Transverse colon (tissue), 4 donors: ENCODE data around the gene SLC6A18. TPM values are rescaled to one million over a fixed set of nuclear protein-coding genes. Genes with fewer than 3 reads are reported as not detected.
"Not testable (repeated sequence)": the region's sequence is repeated elsewhere in the genome, so short reads cannot be mapped to it uniquely, and the experiment has no call there.

ENCODE experiments used
- DNase-seq: peaks from one replicate; pipeline ENCODE4 v3.0.0-alpha.2; 2019
- H3K27ac ChIP-seq, 4 donors: fragments of 200-600 bp; sonication (generic); 2 replicates each; pipeline ENCODE4 v1.5.1; 2016 to 2018; ENCODE audit warnings: inconsistent platforms in 4 of 4
- H3K27me3 ChIP-seq: fragments of 200-600 bp; sonication (generic); 2 replicates; pipeline ENCODE4 v1.5.1; 2017; ENCODE audit warnings: inconsistent platforms
- H3K36me3 ChIP-seq, 4 donors: fragments of 200-600 bp; sonication (generic); 2 replicates each; pipeline ENCODE4 v1.5.1; 2017 to 2019; ENCODE audit warnings: inconsistent platforms in 4 of 4
- H3K4me1 ChIP-seq, 4 donors: fragments of 200-600 bp; sonication (generic); 2 replicates each; pipeline ENCODE4 v1.5.1; 2017 to 2020; ENCODE audit warnings: inconsistent platforms in 4 of 4
- H3K4me3 ChIP-seq, 4 donors: fragments of 200-600 bp; sonication (generic); 1 replicate in 1 of 4; 2 replicates in 3 of 4; pipeline versions ENCODE4 v1.5.1 to v1.6.1; 2017 to 2019; ENCODE audit warnings: inconsistent platforms in 4 of 4
- H3K9me3 ChIP-seq, 2 donors: fragments of 200-600 bp; sonication (generic); 2 replicates each; pipeline ENCODE4 v1.5.1; 2017 to 2019; ENCODE audit warnings: inconsistent platforms in 2 of 2
- CTCF ChIP-seq, 5 experiments: fragments of 200-600 bp in 3 of 5; fragments of 450-650 bp in 2 of 5; sonication (generic) in 3 of 5; IDR thresholded peaks; 1 replicate in 2 of 5; 2 replicates in 3 of 5; pipeline ENCODE4 v1.5.1; 2016 to 2017; ENCODE audit warnings: antibody characterized with exemption in 5 of 5, inconsistent platforms in 3 of 5, mild to moderate bottlenecking in 2 of 5, moderate library complexity in 1 of 5
- EP300 ChIP-seq: sonication (generic); formaldehyde crosslinking; IDR thresholded peaks from one replicate; pipeline ENCODE4 v1.6.1; 2017; ENCODE audit warnings: antibody characterized with exemption, low read depth
- POLR2A ChIP-seq: fragments of 450-650 bp; IDR thresholded peaks from one replicate; pipeline ENCODE4 v1.6.1; 2016; ENCODE audit warnings: antibody characterized with exemption, mild to moderate bottlenecking, moderate library complexity
- POLR2AphosphoS5 ChIP-seq, 3 donors: sonication (generic); formaldehyde crosslinking; IDR thresholded peaks; one replicate each; pipeline ENCODE4 v1.6.1; 2016; ENCODE audit warnings: antibody characterized with exemption in 3 of 3
- WGBS, 2 donors: methylation state at CpG; one replicate each; pipeline ENCODE4 v1.1.5; 2018; ENCODE audit warnings: low coverage in 1 of 2; 5-methylcytosine and 5-hydroxymethylcytosine counted together
- in situ Hi-C, 4 donors: fragments of 200-750 bp; cut with MboI; loops; one replicate each; pipeline versions ENCODE4 v1.15.0 to v1.15.1; 2017; ENCODE audit warnings: low sequenced_read_pairs in 3 of 4, low pct_ligation_motif_present in 1 of 4, low pct_unique_long_range_greater_than_20kb in 1 of 4
- intact Hi-C: fragments of 100-400 bp; cut with DNase I; formaldehyde crosslinking; loops from one replicate; pipeline ENCODE4 v1.15.1; 2023; ENCODE audit warnings: low total_unique reads
- total RNA-seq, 4 donors: library from RNA; depleted of rRNA; stranded (reverse); fragments of >200 nt; gene quantifications; one replicate each; pipeline ENCODE4 v1.1.0, GENCODE V29; 2016

SLC6A18 gene
- total RNA-seq, 4 donors from 2014 or later: not detected

GRCh38 chr5:1265461-1266455 lies 40.6 kb downstream of the SLC6A18 start:
- WGBS, 2 donors: 80 to 92% methylated on average over 3 to 39 of the region's 40 CpGs
- no peak for TF ChIP-seq POLR2AphosphoS5 (IDR thresholded peaks at IDR 0.05)
- no peak for TF ChIP-seq POLR2A
- no peak for TF ChIP-seq CTCF (IDR thresholded peaks at IDR 0.05)
- no peak for TF ChIP-seq EP300
- Histone ChIP-seq H3K36me3 (no peaks in the 10 kb centered on the region), H3K27me3 (no peaks in the 10 kb centered on the region), H3K4me1 (no peaks in the 10 kb centered on the region), H3K9me3 (no peaks in the 10 kb centered on the region), H3K4me3 (no peak overlapping the region), H3K27ac (no peak overlapping the region)
- no peak for DNase-seq
- intact Hi-C loops: no loop called here
- in situ Hi-C loops: no loop called here

- 82 to 93% methylated on average over 3 to 9 of the region's 9 CpGs for WGBS, 2 donors
- DNase-seq: no peak
- in situ Hi-C loops: no loop called here
Observed at GRCh38 chr5:1266791-1267190, 41.6 kb downstream of the SLC6A18 start.

GRCh38 chr5:1267464-1267863 lies 42.3 kb downstream of the SLC6A18 start:
- H3K27ac ChIP-seq, H3K36me3 ChIP-seq, H3K9me3 ChIP-seq, H3K27me3 ChIP-seq, intact Hi-C loops, H3K4me1 ChIP-seq, DNase-seq, H3K4me3 ChIP-seq, in situ Hi-C loops: not testable (repeated sequence)
- WGBS, 2 donors: 95 to 99% methylated on average over 3 to 5 of the region's 5 CpGs

More at GRCh38 chr5:1266791-1267190, 41.6 kb downstream of the SLC6A18 start:
- Histone ChIP-seq H3K27ac (no peak overlapping the region), H3K4me1 (no peaks in the 10 kb centered on the region), H3K27me3 (no peaks in the 10 kb centered on the region), H3K4me3 (no peak overlapping the region), H3K9me3 (no peaks in the 10 kb centered on the region), H3K36me3 (no peaks in the 10 kb centered on the region)
- intact Hi-C loops: no loop called here
- TF ChIP-seq EP300: no peak
- no peak for TF ChIP-seq POLR2A
- TF ChIP-seq POLR2AphosphoS5 (IDR thresholded peaks at IDR 0.05): no peak
- TF ChIP-seq CTCF (IDR thresholded peaks at IDR 0.05): no peak

GRCh38 chr5:1268056-1268455 lies 42.9 kb downstream of the SLC6A18 start:
- no peaks in the 10 kb centered on the region for H3K36me3 ChIP-seq
- H3K27ac ChIP-seq: no peak overlapping the region
- in situ Hi-C loops (no loop called here), intact Hi-C loops (no loop called here)
- DNase-seq: no peak
- H3K4me3 ChIP-seq: no peak overlapping the region
- WGBS, 2 donors: 90% methylated on average over 11 of the region's 13 CpGs; no CpG with 5 or more reads in 1 of the 2 donors
- H3K9me3 ChIP-seq: no peaks in the 10 kb centered on the region
- no peaks in the 10 kb centered on the region for H3K27me3 ChIP-seq
- no peaks in the 10 kb centered on the region for H3K4me1 ChIP-seq
- no peak for TF ChIP-seq CTCF (IDR thresholded peaks at IDR 0.05)
- TF ChIP-seq POLR2A: no peak
- no peak for TF ChIP-seq POLR2AphosphoS5 (IDR thresholded peaks at IDR 0.05)
